DND-41 (cell line): Measurements from ENCODE around the gene KCND3.

Source experiments
- EZH2 ChIP-seq: IDR thresholded peaks from 3 replicates; pipeline ENCODE4 v1.6.1; 2012; ENCODE audit warnings: borderline replicate concordance, low read depth, mild to moderate bottlenecking, moderate library complexity, low read length, inconsistent platforms; ENCODE audit not compliant: severe bottlenecking
- TF ChIP-seq, protein P1 (sequence below): IDR thresholded peaks from 2 replicates; pipeline ENCODE4 v1.5.1; 2012; ENCODE audit warnings: borderline replicate concordance, low read length, moderate library complexity, mild to moderate bottlenecking; ENCODE audit not compliant: poor library complexity, severe bottlenecking; ENCODE audit errors: extremely low read depth

DNA sequence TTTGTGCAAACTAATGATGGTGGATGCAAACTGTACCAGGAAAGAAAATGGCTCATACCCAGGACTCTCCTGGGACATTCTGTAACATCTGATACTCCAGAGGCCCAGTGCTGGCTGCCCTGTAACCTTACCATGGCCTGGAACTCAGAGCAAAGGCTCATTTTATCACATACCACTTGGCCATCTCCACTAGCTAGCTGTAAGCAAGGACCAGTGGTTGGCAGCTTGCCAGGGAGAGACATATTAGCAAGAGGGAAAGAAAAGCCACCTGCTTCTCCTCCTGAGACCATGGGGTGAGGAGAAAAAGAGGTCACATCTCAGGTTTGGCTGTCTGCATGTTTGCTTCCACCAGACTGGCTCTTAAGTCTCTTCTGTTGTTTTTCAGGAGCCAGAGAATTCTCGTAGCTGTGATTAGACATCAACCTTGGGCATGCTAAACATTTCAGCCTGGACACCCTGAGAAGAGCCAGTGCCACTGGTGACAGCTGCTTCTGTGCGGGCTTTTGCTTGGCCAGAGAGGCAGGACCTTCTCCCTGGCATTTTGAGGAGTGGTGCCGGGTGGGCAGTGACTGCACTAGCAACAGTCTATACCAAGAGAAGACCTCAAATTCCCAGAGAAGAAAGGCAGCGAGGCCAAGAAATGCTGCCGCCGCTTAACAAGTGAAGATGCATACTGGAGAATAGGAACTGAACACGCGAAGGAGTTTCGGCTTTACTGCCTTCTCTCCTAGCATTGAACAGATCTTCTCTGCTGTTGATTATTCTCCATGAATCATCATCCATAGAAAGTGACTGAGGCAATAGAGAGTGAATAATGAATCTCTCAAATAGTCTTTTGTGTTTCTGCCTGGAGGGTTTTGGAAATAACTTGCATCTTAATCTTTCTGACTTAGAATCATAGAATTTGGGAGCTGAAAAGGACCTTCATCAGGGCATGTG is 243.5 kb downstream of the KCND3 start:
- TF ChIP-seq, protein P1, sequence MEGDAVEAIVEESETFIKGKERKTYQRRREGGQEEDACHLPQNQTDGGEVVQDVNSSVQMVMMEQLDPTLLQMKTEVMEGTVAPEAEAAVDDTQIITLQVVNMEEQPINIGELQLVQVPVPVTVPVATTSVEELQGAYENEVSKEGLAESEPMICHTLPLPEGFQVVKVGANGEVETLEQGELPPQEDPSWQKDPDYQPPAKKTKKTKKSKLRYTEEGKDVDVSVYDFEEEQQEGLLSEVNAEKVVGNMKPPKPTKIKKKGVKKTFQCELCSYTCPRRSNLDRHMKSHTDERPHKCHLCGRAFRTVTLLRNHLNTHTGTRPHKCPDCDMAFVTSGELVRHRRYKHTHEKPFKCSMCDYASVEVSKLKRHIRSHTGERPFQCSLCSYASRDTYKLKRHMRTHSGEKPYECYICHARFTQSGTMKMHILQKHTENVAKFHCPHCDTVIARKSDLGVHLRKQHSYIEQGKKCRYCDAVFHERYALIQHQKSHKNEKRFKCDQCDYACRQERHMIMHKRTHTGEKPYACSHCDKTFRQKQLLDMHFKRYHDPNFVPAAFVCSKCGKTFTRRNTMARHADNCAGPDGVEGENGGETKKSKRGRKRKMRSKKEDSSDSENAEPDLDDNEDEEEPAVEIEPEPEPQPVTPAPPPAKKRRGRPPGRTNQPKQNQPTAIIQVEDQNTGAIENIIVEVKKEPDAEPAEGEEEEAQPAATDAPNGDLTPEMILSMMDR: no peak
- TF ChIP-seq EZH2: no peak
